Measurements from ENCODE around the gene VAX1. TPM values are rescaled to one million over a fixed set of nuclear protein-coding genes. Genes with fewer than 3 reads are reported as not detected.

The VAX1 gene
- total RNA-seq, 1 donor from 2014 or later, result 0.58 TPM

DNA sequence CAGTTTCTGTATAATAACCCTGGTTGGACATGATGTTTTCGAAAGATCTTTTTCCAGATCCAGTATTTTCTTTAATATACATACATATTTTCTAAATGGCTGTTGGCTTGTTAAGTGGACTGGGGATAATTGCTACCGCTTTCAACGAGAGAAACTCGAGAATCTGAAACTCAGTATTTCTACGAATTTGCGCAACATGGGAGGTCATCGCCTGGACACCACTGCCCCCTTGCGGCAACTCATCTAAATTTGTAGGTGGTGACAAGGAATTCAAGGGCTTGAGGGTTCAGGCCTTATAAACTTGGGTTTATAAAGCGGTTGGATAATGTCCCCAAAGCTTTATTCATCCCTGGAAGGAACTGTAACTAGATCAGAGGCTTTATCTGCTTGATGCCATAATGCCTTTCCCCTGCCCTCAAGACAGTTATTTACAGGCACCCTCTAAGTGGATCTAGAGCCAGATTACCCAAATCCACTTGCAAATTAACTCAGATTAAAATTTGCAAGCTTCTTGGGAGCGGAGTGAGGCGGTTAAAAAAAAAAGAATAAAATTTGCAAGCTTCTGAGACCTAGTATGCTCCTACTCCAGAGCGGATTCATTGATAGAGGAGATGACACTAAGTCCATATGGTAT lies 37.9 kb upstream of the VAX1 start:
- TF ChIP-seq, protein P1, sequence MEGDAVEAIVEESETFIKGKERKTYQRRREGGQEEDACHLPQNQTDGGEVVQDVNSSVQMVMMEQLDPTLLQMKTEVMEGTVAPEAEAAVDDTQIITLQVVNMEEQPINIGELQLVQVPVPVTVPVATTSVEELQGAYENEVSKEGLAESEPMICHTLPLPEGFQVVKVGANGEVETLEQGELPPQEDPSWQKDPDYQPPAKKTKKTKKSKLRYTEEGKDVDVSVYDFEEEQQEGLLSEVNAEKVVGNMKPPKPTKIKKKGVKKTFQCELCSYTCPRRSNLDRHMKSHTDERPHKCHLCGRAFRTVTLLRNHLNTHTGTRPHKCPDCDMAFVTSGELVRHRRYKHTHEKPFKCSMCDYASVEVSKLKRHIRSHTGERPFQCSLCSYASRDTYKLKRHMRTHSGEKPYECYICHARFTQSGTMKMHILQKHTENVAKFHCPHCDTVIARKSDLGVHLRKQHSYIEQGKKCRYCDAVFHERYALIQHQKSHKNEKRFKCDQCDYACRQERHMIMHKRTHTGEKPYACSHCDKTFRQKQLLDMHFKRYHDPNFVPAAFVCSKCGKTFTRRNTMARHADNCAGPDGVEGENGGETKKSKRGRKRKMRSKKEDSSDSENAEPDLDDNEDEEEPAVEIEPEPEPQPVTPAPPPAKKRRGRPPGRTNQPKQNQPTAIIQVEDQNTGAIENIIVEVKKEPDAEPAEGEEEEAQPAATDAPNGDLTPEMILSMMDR (conservative IDR thresholded peaks at IDR 0.05), result peak; percentile 93
- no peak for DNase-seq (ENCODE audit: extremely low spot score, unreplicated experiment)
- Mint-ChIP-seq H3K27me3 (peaks cover 89% of the 10 kb centered on the region), H3K4me1 (ENCODE audit: unreplicated experiment) (peaks cover 9% of the 10 kb centered on the region), H3K27ac (no peak overlapping the region), H3K4me3 (peak overlapping the region; percentile 92), H3K36me3 (no peaks in the 10 kb centered on the region), H3K9me3 (no peaks in the 10 kb centered on the region)

DNA sequence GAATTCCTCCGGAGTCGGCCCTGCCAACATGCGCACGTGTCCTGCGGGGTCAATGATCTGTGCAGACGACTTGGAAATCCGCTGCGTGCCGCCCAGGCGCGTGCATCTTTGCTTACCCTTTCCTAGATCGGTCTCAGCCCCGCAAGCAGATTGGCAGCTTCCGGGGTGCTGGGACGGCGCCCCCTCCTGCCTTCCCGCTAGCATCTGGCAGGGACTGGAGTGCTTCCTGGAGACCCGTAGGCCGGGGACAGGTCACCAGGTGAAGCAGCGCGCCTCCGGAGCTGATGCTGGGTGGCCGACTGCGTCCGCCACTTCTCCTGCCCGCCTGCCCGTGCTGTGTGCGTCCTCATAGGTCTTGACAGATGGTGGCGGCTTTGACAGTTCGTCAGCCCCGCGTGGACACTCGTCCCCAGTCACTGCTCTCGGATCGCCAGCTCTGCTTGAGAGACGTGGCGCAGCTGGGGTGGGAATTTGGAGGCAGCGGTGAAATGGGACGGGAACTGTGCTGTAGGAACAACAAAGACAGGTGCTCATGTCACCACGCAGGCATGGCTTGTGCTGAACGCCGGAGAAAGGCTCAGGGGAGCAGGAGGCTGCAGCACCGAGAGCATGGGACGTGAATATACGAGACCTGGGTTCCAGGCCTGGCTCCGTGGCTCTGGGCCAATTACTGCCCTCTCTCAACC lies 37.3 kb upstream of the VAX1 start:
- TF ChIP-seq, protein P1 (conservative IDR thresholded peaks at IDR 0.05), result peak; percentile 4
- Mint-ChIP-seq H3K9me3 (no peaks in the 10 kb centered on the region), H3K27me3 (peaks cover 91% of the 10 kb centered on the region), H3K4me1 (ENCODE audit: unreplicated experiment) (peaks cover 9% of the 10 kb centered on the region), H3K4me3 (peak overlapping the region; percentile 92), H3K27ac (no peak overlapping the region), H3K36me3 (no peaks in the 10 kb centered on the region)
- no peak for DNase-seq (ENCODE audit: extremely low spot score, unreplicated experiment)

DNA sequence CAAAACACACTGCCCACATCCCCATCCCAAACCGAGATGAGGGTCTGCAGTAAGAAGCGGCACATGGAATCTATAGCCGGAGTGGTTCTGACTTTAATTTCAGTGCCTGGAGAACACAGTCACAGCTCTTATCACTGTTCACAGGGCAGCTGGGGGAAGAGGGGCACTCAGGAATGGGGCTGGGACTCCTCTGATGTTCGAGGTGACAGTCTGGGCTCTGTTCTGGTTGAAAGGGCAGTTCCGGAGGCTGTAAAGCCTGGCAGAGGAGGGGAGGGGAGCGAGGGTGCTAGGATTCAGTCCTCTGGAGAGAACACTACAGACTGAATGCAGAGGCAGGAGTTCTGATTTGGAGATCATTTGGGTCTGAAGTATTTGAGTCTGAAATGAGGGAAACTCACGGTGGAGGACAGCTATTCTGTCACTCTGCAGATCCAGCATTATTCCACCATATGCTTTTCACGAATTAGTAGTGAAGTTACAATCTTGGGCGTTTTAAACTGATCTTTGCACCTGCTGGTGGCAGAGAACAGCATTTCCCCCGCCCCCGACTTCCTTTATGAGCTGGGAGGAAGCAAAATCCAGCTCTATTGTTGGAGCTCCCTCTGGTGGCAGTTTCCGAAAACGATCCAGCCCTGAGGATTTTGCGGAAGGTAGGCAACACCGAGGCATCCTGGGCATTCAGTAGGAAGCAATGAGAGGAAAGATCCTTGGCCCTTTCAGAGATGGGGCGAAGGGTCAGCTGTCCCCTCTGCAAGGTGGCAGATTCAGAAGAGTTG lies 36.6 kb upstream of the VAX1 start:
- TF ChIP-seq, protein P1 (conservative IDR thresholded peaks at IDR 0.05), result peak; percentile 92
- Mint-ChIP-seq H3K27ac (no peak overlapping the region), H3K36me3 (peaks cover under 1% of the 10 kb centered on the region), H3K4me3 (peak overlapping the region; percentile 92), H3K4me1 (ENCODE audit: unreplicated experiment) (peaks cover 9% of the 10 kb centered on the region), H3K27me3 (peaks cover 91% of the 10 kb centered on the region), H3K9me3 (no peaks in the 10 kb centered on the region)
- DNase-seq (ENCODE audit: extremely low spot score, unreplicated experiment), result peak; percentile 84

DNA sequence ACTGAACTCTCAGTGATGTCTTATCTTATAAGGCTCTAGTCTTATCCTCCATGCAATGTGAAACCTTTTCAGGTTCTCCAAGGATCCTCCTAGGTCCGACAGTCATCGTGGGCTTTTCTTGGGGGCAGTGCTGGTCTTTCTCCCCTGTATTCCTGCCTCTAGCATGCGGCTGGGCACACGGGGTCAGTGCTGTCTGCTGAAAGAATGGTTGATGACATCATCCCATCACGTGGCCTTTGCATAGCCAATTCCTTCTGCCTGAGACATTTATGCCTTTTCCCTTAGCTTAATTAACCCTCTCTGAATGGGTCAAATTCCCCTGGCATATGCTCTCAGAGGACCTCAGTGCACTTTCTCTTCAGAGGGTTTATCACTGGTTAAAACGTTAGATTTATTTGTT lies 32.2 kb upstream of the VAX1 start:
- Mint-ChIP-seq H3K36me3 (peaks cover 4% of the 10 kb centered on the region), H3K27ac (no peak overlapping the region), H3K9me3 (no peaks in the 10 kb centered on the region), H3K27me3 (peaks cover 100% of the 10 kb centered on the region), H3K4me1 (ENCODE audit: unreplicated experiment) (peaks cover 14% of the 10 kb centered on the region), H3K4me3 (no peak overlapping the region)
- TF ChIP-seq, protein P1 (conservative IDR thresholded peaks at IDR 0.05), result no peak
- no peak for DNase-seq (ENCODE audit: extremely low spot score, unreplicated experiment)

DNA sequence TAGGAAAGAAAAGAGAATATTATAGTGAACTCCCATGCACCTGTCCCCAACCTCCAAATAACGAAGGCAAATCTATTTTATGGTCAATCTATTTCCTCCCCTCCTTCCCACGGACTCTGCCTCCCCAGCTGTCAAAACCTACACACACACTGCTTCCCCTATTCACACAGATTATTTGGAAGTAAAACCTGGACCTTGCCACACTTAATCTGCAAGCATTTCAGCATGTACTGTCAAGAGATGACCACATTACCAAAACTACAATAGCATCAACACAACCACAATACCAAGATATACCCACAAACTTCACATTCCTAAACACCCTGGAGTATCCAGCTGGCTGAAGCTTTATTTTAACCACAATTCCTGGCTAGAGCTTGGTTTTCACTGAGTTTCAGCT lies 31.4 kb upstream of the VAX1 start:
- Mint-ChIP-seq H3K27ac (no peak overlapping the region), H3K36me3 (peaks cover 4% of the 10 kb centered on the region), H3K9me3 (no peaks in the 10 kb centered on the region), H3K4me3 (peak overlapping the region; percentile 46), H3K4me1 (ENCODE audit: unreplicated experiment) (peaks cover 8% of the 10 kb centered on the region), H3K27me3 (peaks cover 100% of the 10 kb centered on the region)
- TF ChIP-seq, protein P1 (conservative IDR thresholded peaks at IDR 0.05), result no peak
- no peak for DNase-seq (ENCODE audit: extremely low spot score, unreplicated experiment)
